T-helper 2 cell treated with Interferon-gamma antibody and Interleukin-4, amounts not matched to agents 5 μg/mL and 100 μg/mL, for 36 hours (primary cell): Measurements from ENCODE around the gene KLF1.

Experiments used
- DNase-seq: peaks from one replicate; pipeline ENCODE4 v3.0.0; 2021; ENCODE audit warnings: low spot score
- H3K27ac Mint-ChIP-seq: one replicate; pipeline ENCODE4 v1.8.0; 2021; ENCODE audit warnings: mild to moderate bottlenecking, mixed read lengths
- H3K27me3 Mint-ChIP-seq: one replicate; pipeline ENCODE4 v1.8.0; 2021; ENCODE audit warnings: low read depth, mixed read lengths
- H3K36me3 Mint-ChIP-seq: one replicate; pipeline ENCODE4 v1.8.0; 2021; ENCODE audit warnings: low read depth, mixed read lengths
- H3K4me1 Mint-ChIP-seq: one replicate; pipeline ENCODE4 v1.8.0; 2021; ENCODE audit warnings: low read depth, mixed read lengths
- H3K4me3 Mint-ChIP-seq: one replicate; pipeline ENCODE4 v1.8.0; 2022; ENCODE audit warnings: mild to moderate bottlenecking, moderate library complexity, mixed read lengths
- H3K9me3 Mint-ChIP-seq: one replicate; pipeline ENCODE4 v1.8.0; 2021; ENCODE audit warnings: mixed read lengths

KLF1 gene

GRCh38 chr19:12843328-12843727 is 43.7 kb downstream of the KLF1 start:
- Mint-ChIP-seq H3K4me1 (peaks cover 23% of the 10 kb centered on the region), H3K27me3 (peaks cover 39% of the 10 kb centered on the region), H3K27ac (no peak overlapping the region)

GRCh38 chr19:12842511-12842910 is 44.5 kb downstream of the KLF1 start:
- Mint-ChIP-seq H3K36me3 (no peaks in the 10 kb centered on the region), H3K9me3 (no peaks in the 10 kb centered on the region), H3K4me1 (peaks cover 23% of the 10 kb centered on the region), H3K27me3 (peaks cover 44% of the 10 kb centered on the region), H3K4me3 (no peak overlapping the region), H3K27ac (no peak overlapping the region)
- DNase-seq: no peak

More at GRCh38 chr19:12843328-12843727, 43.7 kb downstream of the KLF1 start:
- DNase-seq: no peak
- H3K9me3 Mint-ChIP-seq: no peaks in the 10 kb centered on the region
- H3K4me3 Mint-ChIP-seq: no peak overlapping the region
- no peaks in the 10 kb centered on the region for H3K36me3 Mint-ChIP-seq

- H3K4me1 Mint-ChIP-seq: peaks cover 24% of the 10 kb centered on the region
- H3K27me3 Mint-ChIP-seq: peaks cover 57% of the 10 kb centered on the region
- peak overlapping the region; percentile 58 for H3K4me3 Mint-ChIP-seq
- H3K36me3 Mint-ChIP-seq: no peaks in the 10 kb centered on the region
- DNase-seq: peak; percentile 26
- H3K9me3 Mint-ChIP-seq: no peaks in the 10 kb centered on the region
- H3K27ac Mint-ChIP-seq: no peak overlapping the region
Measured at GRCh38 chr19:12841094-12841493, 45.9 kb downstream of the KLF1 start.

- H3K4me1 Mint-ChIP-seq: peaks cover 27% of the 10 kb centered on the region
- peaks cover 64% of the 10 kb centered on the region for H3K27me3 Mint-ChIP-seq
- H3K36me3 Mint-ChIP-seq: no peaks in the 10 kb centered on the region
- no peak overlapping the region for H3K27ac Mint-ChIP-seq
- DNase-seq: peak; percentile 49
- peak overlapping the region; percentile 58 for H3K4me3 Mint-ChIP-seq
- no peaks in the 10 kb centered on the region for H3K9me3 Mint-ChIP-seq
Measured at GRCh38 chr19:12840091-12841079, 46.6 kb downstream of the KLF1 start.

- Mint-ChIP-seq H3K36me3 (no peaks in the 10 kb centered on the region), H3K27me3 (peaks cover 73% of the 10 kb centered on the region), H3K27ac (peak overlapping the region; percentile 16), H3K4me1 (peaks cover 32% of the 10 kb centered on the region), H3K4me3 (peak overlapping the region; percentile 70), H3K9me3 (no peaks in the 10 kb centered on the region)
- peak; percentile 23 for DNase-seq
Measured at GRCh38 chr19:12838886-12839756, 47.9 kb downstream of the KLF1 start.

- Mint-ChIP-seq H3K27ac (peak within 1 kb of the TSS; percentile 16), H3K4me3 (peak within 1 kb of the TSS; percentile 70), H3K9me3 (no peaks in the 10 kb centered on the region), H3K4me1 (peaks cover 32% of the 10 kb centered on the region), H3K36me3 (no peaks in the 10 kb centered on the region), H3K27me3 (peaks cover 74% of the 10 kb centered on the region)
- peak; percentile 56 for DNase-seq
Measured at GRCh38 chr19:12838182-12838885, 48.7 kb downstream of the KLF1 start, which contains the start of gene MAST1. MAST1 (plus strand) TSS chr19:12838515; CDS start chr19:12838573, 58 bp downstream.

- peak overlapping the region; percentile 24 for H3K4me3 Mint-ChIP-seq
- H3K9me3 Mint-ChIP-seq: no peaks in the 10 kb centered on the region
- peaks cover 78% of the 10 kb centered on the region for H3K27me3 Mint-ChIP-seq
- H3K36me3 Mint-ChIP-seq: no peaks in the 10 kb centered on the region
- DNase-seq: no peak
- peaks cover 38% of the 10 kb centered on the region for H3K4me1 Mint-ChIP-seq
- no peak overlapping the region for H3K27ac Mint-ChIP-seq
Measured at GRCh38 chr19:12837225-12837624, 49.8 kb downstream of the KLF1 start.

- DNase-seq: no peak
- no peak overlapping the region for H3K27ac Mint-ChIP-seq
- H3K4me1 Mint-ChIP-seq: peaks cover 33% of the 10 kb centered on the region
- H3K36me3 Mint-ChIP-seq: no peaks in the 10 kb centered on the region
- H3K9me3 Mint-ChIP-seq: no peaks in the 10 kb centered on the region
- no peak overlapping the region for H3K4me3 Mint-ChIP-seq
- peaks cover 78% of the 10 kb centered on the region for H3K27me3 Mint-ChIP-seq
Measured at GRCh38 chr19:12836529-12836863, 50.5 kb downstream of the KLF1 start.

GRCh38 chr19:12834976-12835757 is 51.8 kb downstream of the KLF1 start:
- no peaks in the 10 kb centered on the region for H3K9me3 Mint-ChIP-seq
- no peak overlapping the region for H3K4me3 Mint-ChIP-seq
- H3K36me3 Mint-ChIP-seq: no peaks in the 10 kb centered on the region
- no peak for DNase-seq
- peaks cover 71% of the 10 kb centered on the region for H3K27me3 Mint-ChIP-seq
- no peak overlapping the region for H3K27ac Mint-ChIP-seq
- peaks cover 24% of the 10 kb centered on the region for H3K4me1 Mint-ChIP-seq

- H3K4me1 Mint-ChIP-seq: peaks cover 23% of the 10 kb centered on the region
- H3K4me3 Mint-ChIP-seq: peak within 1 kb of the TSS; percentile 63
- H3K9me3 Mint-ChIP-seq: no peaks in the 10 kb centered on the region
- peak within 1 kb of the TSS; percentile 1 for H3K27ac Mint-ChIP-seq
- H3K27me3 Mint-ChIP-seq: peaks cover 71% of the 10 kb centered on the region
- no peaks in the 10 kb centered on the region for H3K36me3 Mint-ChIP-seq
- no peak for DNase-seq
Measured at GRCh38 chr19:12834566-12834943, 52.4 kb downstream of the KLF1 start, which contains the start of gene RTBDN. RTBDN (minus strand) TSS chr19:12834579; CDS start chr19:12829979, 4,600 bp downstream.
